Uterus (tissue), 2 donors: ENCODE data around the gene LBHD2.

ENCODE experiments used
- POLR2A ChIP-seq, 2 donors: fragments of 450-650 bp; IDR thresholded peaks; one replicate each; pipeline ENCODE4 v1.6.1; 2016; ENCODE audit warnings: antibody characterized with exemption in 2 of 2, mild to moderate bottlenecking in 1 of 2, moderate library complexity in 1 of 2
- TF ChIP-seq, protein P1 (sequence below), 4 experiments: fragments of 200-600 bp in 2 of 4; fragments of 450-650 bp in 2 of 4; sonication (generic) in 2 of 4; IDR thresholded peaks; one replicate each; pipeline ENCODE4 v1.5.1; 2016 to 2019; ENCODE audit warnings: antibody characterized with exemption in 4 of 4, mild to moderate bottlenecking in 2 of 4, moderate library complexity in 1 of 4

GRCh38 chr14:103132381-103133209 lies 48.6 kb downstream of the LBHD2 start:
- TF ChIP-seq, protein P1, sequence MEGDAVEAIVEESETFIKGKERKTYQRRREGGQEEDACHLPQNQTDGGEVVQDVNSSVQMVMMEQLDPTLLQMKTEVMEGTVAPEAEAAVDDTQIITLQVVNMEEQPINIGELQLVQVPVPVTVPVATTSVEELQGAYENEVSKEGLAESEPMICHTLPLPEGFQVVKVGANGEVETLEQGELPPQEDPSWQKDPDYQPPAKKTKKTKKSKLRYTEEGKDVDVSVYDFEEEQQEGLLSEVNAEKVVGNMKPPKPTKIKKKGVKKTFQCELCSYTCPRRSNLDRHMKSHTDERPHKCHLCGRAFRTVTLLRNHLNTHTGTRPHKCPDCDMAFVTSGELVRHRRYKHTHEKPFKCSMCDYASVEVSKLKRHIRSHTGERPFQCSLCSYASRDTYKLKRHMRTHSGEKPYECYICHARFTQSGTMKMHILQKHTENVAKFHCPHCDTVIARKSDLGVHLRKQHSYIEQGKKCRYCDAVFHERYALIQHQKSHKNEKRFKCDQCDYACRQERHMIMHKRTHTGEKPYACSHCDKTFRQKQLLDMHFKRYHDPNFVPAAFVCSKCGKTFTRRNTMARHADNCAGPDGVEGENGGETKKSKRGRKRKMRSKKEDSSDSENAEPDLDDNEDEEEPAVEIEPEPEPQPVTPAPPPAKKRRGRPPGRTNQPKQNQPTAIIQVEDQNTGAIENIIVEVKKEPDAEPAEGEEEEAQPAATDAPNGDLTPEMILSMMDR (IDR thresholded peaks at IDR 0.05) = no peak
- TF ChIP-seq POLR2A (IDR thresholded peaks at IDR 0.05) = no peak
